Fibroblast of lung (primary cell): ENCODE measurements around the gene NUFIP2. TPM values are rescaled to one million over a fixed set of nuclear protein-coding genes. Genes with fewer than 3 reads are reported as not detected.
"Not testable (repeated sequence)": the region's sequence is repeated elsewhere in the genome, so short reads cannot be mapped to it uniquely, and the experiment has no call there.

Experiments
- DNase-seq, 2 donors: peaks; one replicate each; pipeline versions ENCODE4 v3.0.0 to v3.0.0-alpha.2; 2010; ENCODE audit warnings: low read depth in 2 of 2
- H2AFZ ChIP-seq: 2 replicates; pipeline ENCODE4 v1.5.1; 2012; ENCODE audit warnings: low read length, control low read depth, inconsistent platforms
- H3K27ac ChIP-seq: 2 replicates; pipeline ENCODE4 v1.5.1; 2011; ENCODE audit warnings: low read length, control low read depth; ENCODE audit not compliant: insufficient read depth
- H3K27me3 ChIP-seq: 2 replicates; pipeline ENCODE4 v1.5.1; 2011; ENCODE audit warnings: mild to moderate bottlenecking, low read length; ENCODE audit not compliant: control insufficient read depth, insufficient read depth
- H3K36me3 ChIP-seq: 2 replicates; pipeline ENCODE4 v1.5.1; 2011; ENCODE audit warnings: low read length; ENCODE audit not compliant: control insufficient read depth, insufficient read depth
- H3K4me1 ChIP-seq: 2 replicates; pipeline ENCODE4 v1.5.1; 2011; ENCODE audit warnings: low read length; ENCODE audit not compliant: control insufficient read depth, insufficient read depth; ENCODE audit errors: extremely low read depth
- H3K4me2 ChIP-seq: 2 replicates; pipeline ENCODE4 v1.5.1; 2011; ENCODE audit warnings: low read length, control low read depth; ENCODE audit not compliant: insufficient read depth; ENCODE audit errors: extremely low read depth
- H3K4me3 ChIP-seq, 4 experiments: fragments of 200-600 bp in 1 of 4; sonication (generic) in 1 of 4; replicated peaks in 1 of 4; 2 replicates each; pipeline ENCODE4 v1.5.1; 2011 to 2016; ENCODE audit warnings: low read length in 4 of 4, low read depth in 3 of 4, mild to moderate bottlenecking in 3 of 4, control low read depth in 2 of 4, inconsistent platforms in 1 of 4, mixed read lengths in 1 of 4; ENCODE audit not compliant: insufficient read depth in 1 of 4; ENCODE audit errors: control extremely low read depth in 1 of 4
- H3K79me2 ChIP-seq: 2 replicates; pipeline ENCODE4 v1.5.1; 2012; ENCODE audit warnings: mild to moderate bottlenecking, low read length, inconsistent platforms; ENCODE audit not compliant: control insufficient read depth, insufficient read depth
- H3K9ac ChIP-seq: 2 replicates; pipeline ENCODE4 v1.5.1; 2011; ENCODE audit warnings: mild to moderate bottlenecking, low read length, control low read depth; ENCODE audit not compliant: insufficient read depth
- H3K9me3 ChIP-seq: 2 replicates; pipeline ENCODE4 v1.5.1; 2012; ENCODE audit warnings: low read depth, low read length; ENCODE audit not compliant: control insufficient read depth, insufficient read depth
- H4K20me1 ChIP-seq: 2 replicates; pipeline ENCODE4 v1.5.1; 2011; ENCODE audit warnings: low read length; ENCODE audit not compliant: control insufficient read depth, insufficient read depth; ENCODE audit errors: extremely low read depth
- EZH2 ChIP-seq: IDR thresholded peaks from 2 replicates; pipeline ENCODE4 v1.5.1; 2012; ENCODE audit warnings: low read length, control low read depth, mild to moderate bottlenecking; ENCODE audit errors: missing control alignments
- polyA plus RNA-seq, 2 donors: library from polyadenylated mRNA; depleted of rRNA in 1 of 2; stranded (reverse) in 1 of 2; unstranded in 1 of 2; fragments of >200 nt; gene quantifications; 2 replicates each; pipeline ENCODE4 v1.2.1, GENCODE V29; 2011 to 2012; ENCODE audit warnings: missing spikeins in 1 of 2
- total RNA-seq: library from RNA; depleted of rRNA; stranded (reverse); fragments of >200 nt; gene quantifications from 2 replicates; pipeline ENCODE4 v1.2.1, GENCODE V29; 2014
- TF ChIP-seq, protein P1 (sequence below), 2 donors: IDR thresholded peaks in 1 of 2; conservative IDR thresholded peaks in 1 of 2; 1 replicate in 1 of 2; 2 replicates in 1 of 2; pipeline ENCODE4 v1.5.1; 2011 to 2012; ENCODE audit warnings: low read length in 2 of 2, control low read depth in 1 of 2, inconsistent platforms in 1 of 2, low read depth in 1 of 2, mild to moderate bottlenecking in 1 of 2

The NUFIP2 gene
- total and polyA plus RNA-seq, 2 donors (not counting 1 experiment from before 2014, with no cell fraction given), result 12.3 to 33.2 TPM

DNA sequence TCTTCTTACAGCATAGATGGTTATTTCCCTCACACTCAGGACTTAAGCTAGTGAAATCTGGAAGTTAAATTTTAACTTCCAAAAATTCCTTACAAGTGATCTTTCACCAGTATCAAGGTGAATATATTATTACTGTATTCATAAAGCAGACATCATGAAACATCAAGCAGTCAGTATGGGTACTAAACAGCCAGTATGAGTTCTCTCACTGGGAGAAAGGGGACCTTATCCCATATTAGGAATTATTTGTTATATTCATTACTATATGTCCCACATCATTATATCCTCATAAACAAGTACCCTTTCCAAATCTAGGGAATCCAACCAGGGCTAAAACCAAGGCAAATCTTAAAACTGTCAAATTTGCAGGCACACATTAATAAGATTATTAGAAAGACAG lies 15.3 kb downstream of the NUFIP2 start:
- H3K4me3 ChIP-seq, result no peak overlapping the region
- no peak for TF ChIP-seq EZH2
- TF ChIP-seq, protein P1, sequence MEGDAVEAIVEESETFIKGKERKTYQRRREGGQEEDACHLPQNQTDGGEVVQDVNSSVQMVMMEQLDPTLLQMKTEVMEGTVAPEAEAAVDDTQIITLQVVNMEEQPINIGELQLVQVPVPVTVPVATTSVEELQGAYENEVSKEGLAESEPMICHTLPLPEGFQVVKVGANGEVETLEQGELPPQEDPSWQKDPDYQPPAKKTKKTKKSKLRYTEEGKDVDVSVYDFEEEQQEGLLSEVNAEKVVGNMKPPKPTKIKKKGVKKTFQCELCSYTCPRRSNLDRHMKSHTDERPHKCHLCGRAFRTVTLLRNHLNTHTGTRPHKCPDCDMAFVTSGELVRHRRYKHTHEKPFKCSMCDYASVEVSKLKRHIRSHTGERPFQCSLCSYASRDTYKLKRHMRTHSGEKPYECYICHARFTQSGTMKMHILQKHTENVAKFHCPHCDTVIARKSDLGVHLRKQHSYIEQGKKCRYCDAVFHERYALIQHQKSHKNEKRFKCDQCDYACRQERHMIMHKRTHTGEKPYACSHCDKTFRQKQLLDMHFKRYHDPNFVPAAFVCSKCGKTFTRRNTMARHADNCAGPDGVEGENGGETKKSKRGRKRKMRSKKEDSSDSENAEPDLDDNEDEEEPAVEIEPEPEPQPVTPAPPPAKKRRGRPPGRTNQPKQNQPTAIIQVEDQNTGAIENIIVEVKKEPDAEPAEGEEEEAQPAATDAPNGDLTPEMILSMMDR (conservative IDR thresholded peaks at IDR 0.05 in 1 of 2, IDR thresholded peaks at IDR 0.05 in 1 of 2; ENCODE audit: low read depth in 1 of 2, low read length in 2 of 2), result no peak
- H4K20me1 ChIP-seq, result peaks cover 9% of the 10 kb centered on the region
- no peak for DNase-seq
- H3K27ac ChIP-seq, result no peak overlapping the region
- no peaks in the 10 kb centered on the region for H3K4me1 ChIP-seq
- H3K79me2 ChIP-seq, result peaks cover 95% of the 10 kb centered on the region
- H3K27me3 ChIP-seq, result no peaks in the 10 kb centered on the region
- H3K9ac ChIP-seq, result no peak overlapping the region
- no peaks in the 10 kb centered on the region for H3K9me3 ChIP-seq
- H2AFZ ChIP-seq, result no peak overlapping the region
- H3K4me2 ChIP-seq, result no peak overlapping the region
- H3K36me3 ChIP-seq, result peaks cover 19% of the 10 kb centered on the region

DNA sequence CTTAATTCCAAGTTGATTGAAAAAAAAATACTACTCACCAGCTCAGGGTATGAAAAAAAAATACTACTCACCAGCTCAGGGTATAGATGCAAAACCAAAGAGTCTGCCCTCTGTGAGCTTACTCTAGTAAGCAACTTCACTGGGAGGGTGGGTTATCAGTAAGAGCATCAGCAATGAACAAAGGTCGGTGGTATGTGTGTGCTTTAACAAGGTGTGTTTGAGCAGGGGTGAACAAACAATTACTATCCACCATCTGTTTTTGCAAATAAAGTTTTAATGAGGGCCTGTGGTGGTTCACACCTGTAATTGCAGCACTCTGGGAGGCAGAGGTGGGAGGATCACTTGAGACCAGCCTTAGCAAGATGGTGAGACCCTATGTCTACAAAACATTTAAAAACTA lies 20.0 kb downstream of the NUFIP2 start:
- H2AFZ ChIP-seq, result no peak overlapping the region
- H4K20me1 ChIP-seq, result peaks cover 4% of the 10 kb centered on the region
- no peak overlapping the region for H3K9ac ChIP-seq
- H3K36me3 ChIP-seq, result peaks cover 7% of the 10 kb centered on the region
- H3K27ac ChIP-seq, result no peak overlapping the region
- H3K4me1 ChIP-seq, result no peaks in the 10 kb centered on the region
- no peak overlapping the region for H3K4me2 ChIP-seq
- no peaks in the 10 kb centered on the region for H3K27me3 ChIP-seq
- H3K4me3 ChIP-seq, result no peak overlapping the region
- H3K79me2 ChIP-seq, result peaks cover 90% of the 10 kb centered on the region
- TF ChIP-seq, protein P1 (conservative IDR thresholded peaks at IDR 0.05 in 1 of 2, IDR thresholded peaks at IDR 0.05 in 1 of 2; ENCODE audit: low read depth in 1 of 2, low read length in 2 of 2), result no peak
- TF ChIP-seq EZH2, result no peak
- no peak for DNase-seq
- H3K9me3 ChIP-seq, result no peaks in the 10 kb centered on the region

DNA sequence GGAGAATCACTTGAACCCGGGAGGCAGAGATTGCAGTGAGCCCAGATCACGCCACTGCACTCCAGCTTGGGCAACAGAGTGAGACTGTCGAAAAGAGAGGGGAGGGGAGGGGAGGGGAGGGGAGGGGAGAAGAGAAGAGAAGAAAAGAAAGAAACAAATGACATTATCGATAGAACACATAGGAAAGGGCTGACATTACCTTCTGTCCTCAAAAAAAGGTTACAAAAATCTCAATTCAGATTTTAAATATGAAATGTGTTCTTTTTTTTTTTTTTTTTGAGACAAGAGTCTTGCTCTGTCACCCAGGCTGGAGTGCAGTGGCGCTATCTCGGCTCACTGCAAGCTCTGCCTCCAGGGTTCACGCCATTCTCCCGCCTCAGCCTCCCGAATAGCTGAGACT lies 22.0 kb downstream of the NUFIP2 start:
- H3K9ac ChIP-seq, H3K4me2 ChIP-seq, H3K27ac ChIP-seq, H4K20me1 ChIP-seq, H3K9me3 ChIP-seq, H3K4me3 ChIP-seq, H3K4me1 ChIP-seq, H2AFZ ChIP-seq, H3K36me3 ChIP-seq, H3K27me3 ChIP-seq, DNase-seq: not testable (repeated sequence)
- H3K79me2 ChIP-seq, result peaks cover 83% of the 10 kb centered on the region
